ENCODE results near the gene NINJ1.
A peak's percentile ranks its signal among the peaks of the same experiment; 100 is the strongest.

NINJ1 gene

DNA sequence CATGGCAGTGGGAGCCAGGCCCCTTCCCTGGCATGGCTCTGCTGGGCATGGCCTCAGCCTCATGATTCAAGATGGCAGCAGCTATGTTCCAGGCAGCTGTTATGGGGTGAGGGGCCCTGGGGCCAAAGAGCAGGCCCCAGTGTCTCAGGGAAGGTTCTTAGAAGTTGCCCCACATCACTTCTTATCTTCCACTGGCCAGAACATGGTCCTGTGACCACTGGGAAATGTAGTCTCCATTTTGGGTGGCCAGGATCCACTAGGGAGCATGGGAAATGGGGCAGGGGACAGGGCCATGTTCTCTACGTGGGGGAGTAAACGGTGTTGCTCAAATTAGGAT, 57.3 kb downstream of the NINJ1 start:
- no CpG with 5 or more reads among the region's 2 CpGs for WGBS, 2 donors (ENCODE audit: extremely low coverage in 2 of 2, insufficient read length in 2 of 2, insufficient replicate concordance in 1 of 2)
- no peak overlapping the region for H2AK5ac ChIP-seq (ENCODE audit: low read depth, low read length)
- H2BK15ac ChIP-seq (ENCODE audit: low read length): no peak overlapping the region
- H3K4me1 ChIP-seq (ENCODE audit: control insufficient read depth in 2 of 2, insufficient read depth in 1 of 2, low read depth in 1 of 2, low read length in 2 of 2): no peaks in the 10 kb centered on the region
- no peak overlapping the region for H3K23ac ChIP-seq (ENCODE audit: low read depth, low read length, poor library complexity)
- no peaks in the 10 kb centered on the region for H3K36me3 ChIP-seq (replicated peaks in 1 of 2; ENCODE audit: control insufficient read depth in 2 of 2, insufficient read depth in 2 of 2, low read length in 2 of 2)
- H3K27ac ChIP-seq (replicated peaks; ENCODE audit: low read length): no peak overlapping the region
- DNase-seq (ENCODE audit: low spot score): no peak
- H2BK12ac ChIP-seq (ENCODE audit: low read length): no peak overlapping the region
- no peak overlapping the region for H4K91ac ChIP-seq (ENCODE audit: low read depth, low read length, poor library complexity)
- H3K9me3 ChIP-seq (replicated peaks in 1 of 2; ENCODE audit: control insufficient read depth in 2 of 2, insufficient read depth in 1 of 2, low read depth in 1 of 2, low read length in 2 of 2): no peaks in the 10 kb centered on the region
- no peak overlapping the region for H4K8ac ChIP-seq (ENCODE audit: low read depth, low read length)
- H3K14ac ChIP-seq (ENCODE audit: low read length): no peak overlapping the region
- no peak overlapping the region for H2AFZ ChIP-seq (ENCODE audit: low read length)
- H2BK5ac ChIP-seq (ENCODE audit: low read length): no peak overlapping the region
- H2BK120ac ChIP-seq (ENCODE audit: low read depth, low read length): no peak overlapping the region
- H3K4ac ChIP-seq (ENCODE audit: low read length): no peak overlapping the region
- no peaks in the 10 kb centered on the region for H3K79me1 ChIP-seq (ENCODE audit: low read depth, low read length)
- H3K9ac ChIP-seq (ENCODE audit: low read depth, low read length, poor library complexity): no peak overlapping the region
- peaks cover 0 to 4% (median 0%) of the 10 kb centered on the region in 3 experiments for H3K27me3 ChIP-seq (ENCODE audit: control insufficient read depth in 3 of 3, insufficient read depth in 3 of 3, low read depth in 1 of 3, low read length in 3 of 3)
- H3K4me2 ChIP-seq (ENCODE audit: insufficient read depth, low read length, poor library complexity, severe bottlenecking): no peak overlapping the region
- no peak overlapping the region for H3K4me3 ChIP-seq (ENCODE audit: low read length in 2 of 2)
- H3K18ac ChIP-seq (ENCODE audit: low read length): no peak overlapping the region

DNA sequence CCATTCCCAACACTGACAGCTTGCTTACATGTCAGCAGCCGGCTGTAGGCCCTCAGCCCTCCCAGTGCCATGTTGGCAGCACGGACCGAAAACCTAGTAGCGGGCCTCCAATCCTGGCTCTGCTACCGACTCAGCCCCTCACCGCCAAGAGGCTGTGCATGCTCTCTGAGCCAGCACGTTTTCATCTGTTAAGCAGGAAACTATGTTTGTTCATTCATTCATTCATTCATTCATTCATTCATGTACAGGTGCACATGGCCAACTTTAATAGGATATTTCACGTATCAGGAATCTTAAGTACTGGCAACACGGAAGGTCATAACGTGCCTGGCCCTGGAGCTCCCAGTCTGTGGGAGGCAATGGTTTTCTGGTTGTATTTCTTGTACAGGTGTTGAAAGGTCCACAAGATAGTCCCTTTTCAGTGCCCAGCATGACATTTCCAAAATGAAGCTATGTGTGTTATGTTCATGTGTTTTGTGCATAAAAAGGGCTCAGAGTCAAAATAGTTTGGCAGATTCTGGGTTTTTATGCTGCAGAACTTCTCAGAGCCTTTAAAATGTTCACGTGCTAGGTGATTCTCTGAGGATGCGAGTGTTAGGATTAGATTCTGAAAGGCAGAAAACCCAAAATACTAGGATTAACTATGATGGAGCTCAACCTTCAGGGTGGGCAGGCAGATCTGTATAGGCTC, 57.8 kb downstream of the NINJ1 start:
- no peaks in the 10 kb centered on the region for H3K36me3 ChIP-seq (replicated peaks in 1 of 2; ENCODE audit: control insufficient read depth in 2 of 2, insufficient read depth in 2 of 2, low read length in 2 of 2)
- H2BK12ac ChIP-seq (ENCODE audit: low read length): no peak overlapping the region
- no peak overlapping the region for H2BK120ac ChIP-seq (ENCODE audit: low read depth, low read length)
- no peak overlapping the region for H2AFZ ChIP-seq (ENCODE audit: low read length)
- H3K14ac ChIP-seq (ENCODE audit: low read length): no peak overlapping the region
- no peaks in the 10 kb centered on the region for H3K9me3 ChIP-seq (replicated peaks in 1 of 2; ENCODE audit: control insufficient read depth in 2 of 2, insufficient read depth in 1 of 2, low read depth in 1 of 2, low read length in 2 of 2)
- no CpG with 5 or more reads among the region's 12 CpGs for WGBS, 2 donors (ENCODE audit: extremely low coverage in 2 of 2, insufficient read length in 2 of 2, insufficient replicate concordance in 1 of 2)
- H3K4me2 ChIP-seq (ENCODE audit: insufficient read depth, low read length, poor library complexity, severe bottlenecking): no peak overlapping the region
- H4K8ac ChIP-seq (ENCODE audit: low read depth, low read length): no peak overlapping the region
- H3K4me3 ChIP-seq (ENCODE audit: low read length in 2 of 2): no peak overlapping the region
- H2AK5ac ChIP-seq (ENCODE audit: low read depth, low read length): no peak overlapping the region
- peaks cover 0 to 4% (median 0%) of the 10 kb centered on the region in 3 experiments for H3K27me3 ChIP-seq (ENCODE audit: control insufficient read depth in 3 of 3, insufficient read depth in 3 of 3, low read depth in 1 of 3, low read length in 3 of 3)
- H3K79me1 ChIP-seq (ENCODE audit: low read depth, low read length): no peaks in the 10 kb centered on the region
- no peak for DNase-seq (ENCODE audit: low spot score)
- no peak overlapping the region for H3K23ac ChIP-seq (ENCODE audit: low read depth, low read length, poor library complexity)
- no peak overlapping the region for H3K9ac ChIP-seq (ENCODE audit: low read depth, low read length, poor library complexity)
- no peak overlapping the region for H4K91ac ChIP-seq (ENCODE audit: low read depth, low read length, poor library complexity)
- no peaks in the 10 kb centered on the region for H3K4me1 ChIP-seq (ENCODE audit: control insufficient read depth in 2 of 2, insufficient read depth in 1 of 2, low read depth in 1 of 2, low read length in 2 of 2)
- no peak overlapping the region for H3K27ac ChIP-seq (replicated peaks; ENCODE audit: low read length)
- H2BK5ac ChIP-seq (ENCODE audit: low read length): no peak overlapping the region
- H2BK15ac ChIP-seq (ENCODE audit: low read length): no peak overlapping the region
- H3K18ac ChIP-seq (ENCODE audit: low read length): peak overlapping the region; percentile 60
- H3K4ac ChIP-seq (ENCODE audit: low read length): no peak overlapping the region

DNA sequence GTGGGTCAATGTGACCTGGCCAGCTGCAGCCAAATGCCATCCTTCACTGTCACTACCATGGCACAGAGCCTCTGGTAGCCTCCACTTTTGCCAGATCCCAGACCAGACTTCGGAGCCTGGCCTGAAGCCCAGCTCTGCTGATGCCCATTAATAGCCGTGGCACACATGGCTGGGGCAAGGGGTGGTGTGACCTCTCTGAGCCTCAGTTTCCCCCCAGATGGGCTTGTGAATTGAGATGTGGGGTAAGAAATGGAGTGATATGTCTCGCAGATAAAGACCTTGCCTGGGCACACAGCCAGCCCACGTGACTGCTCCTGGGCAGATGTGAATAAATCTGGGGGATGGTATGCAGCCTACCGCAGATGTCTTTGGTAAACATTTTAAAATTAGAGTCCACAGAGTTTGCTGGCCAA, 61.7 kb downstream of the NINJ1 start:
- Histone ChIP-seq H2BK120ac (ENCODE audit: low read depth, low read length) (no peak overlapping the region), H3K36me3 (replicated peaks in 1 of 2; ENCODE audit: control insufficient read depth in 2 of 2, insufficient read depth in 2 of 2, low read length in 2 of 2) (no peaks in the 10 kb centered on the region), H2BK12ac (ENCODE audit: low read length) (no peak overlapping the region), H4K8ac (ENCODE audit: low read depth, low read length) (no peak overlapping the region), H3K9me3 (replicated peaks in 1 of 2; ENCODE audit: control insufficient read depth in 2 of 2, insufficient read depth in 1 of 2, low read depth in 1 of 2, low read length in 2 of 2) (no peaks in the 10 kb centered on the region), H3K23ac (ENCODE audit: low read depth, low read length, poor library complexity) (no peak overlapping the region), H3K4me3 (ENCODE audit: low read length in 2 of 2) (no peak overlapping the region), H4K91ac (ENCODE audit: low read depth, low read length, poor library complexity) (no peak overlapping the region), H3K79me1 (ENCODE audit: low read depth, low read length) (no peaks in the 10 kb centered on the region), H3K4ac (ENCODE audit: low read length) (no peak overlapping the region), H3K27ac (replicated peaks; ENCODE audit: low read length) (no peak overlapping the region), H2AK5ac (ENCODE audit: low read depth, low read length) (no peak overlapping the region), H3K14ac (ENCODE audit: low read length) (no peak overlapping the region), H2BK5ac (ENCODE audit: low read length) (no peak overlapping the region), H3K4me1 (ENCODE audit: control insufficient read depth in 2 of 2, insufficient read depth in 1 of 2, low read depth in 1 of 2, low read length in 2 of 2) (no peaks in the 10 kb centered on the region), H2AFZ (ENCODE audit: low read length) (no peak overlapping the region), H3K4me2 (ENCODE audit: insufficient read depth, low read length, poor library complexity, severe bottlenecking) (no peak overlapping the region), H2BK15ac (ENCODE audit: low read length) (no peak overlapping the region), H3K18ac (ENCODE audit: low read length) (no peak overlapping the region), H3K9ac (ENCODE audit: low read depth, low read length, poor library complexity) (no peak overlapping the region), H3K27me3 (ENCODE audit: control insufficient read depth in 3 of 3, insufficient read depth in 3 of 3, low read depth in 1 of 3, low read length in 3 of 3) (peaks cover 0 to 7% (median 0%) of the 10 kb centered on the region in 3 experiments)
- no CpG with 5 or more reads among the region's 5 CpGs for WGBS, 2 donors (ENCODE audit: extremely low coverage in 2 of 2, insufficient read length in 2 of 2, insufficient replicate concordance in 1 of 2)
- DNase-seq (ENCODE audit: low spot score): no peak

All from neuronal stem cell (in vitro differentiated cells).